Memory B cell (primary cell): ENCODE data around the gene LRRC25.

ENCODE experiments used
- ATAC-seq: fragments of 150-1000 bp; cut with Tn5 transposase; 2 replicates; pipeline ENCODE4 v1.10.0; 2021; ENCODE audit warnings: low read depth, mild to moderate bottlenecking, moderate library complexity
- DNase-seq, 2 donors: peaks; one replicate each; pipeline ENCODE4 v3.0.0; 2022; ENCODE audit warnings: low spot score in 2 of 2
- H3K27ac Mint-ChIP-seq: one replicate; pipeline ENCODE4 v1.8.0; 2022; ENCODE audit warnings: mild to moderate bottlenecking, moderate library complexity, mixed read lengths
- H3K27me3 Mint-ChIP-seq: one replicate; pipeline ENCODE4 v1.8.0; 2022; ENCODE audit warnings: mixed read lengths
- H3K36me3 Mint-ChIP-seq: one replicate; pipeline ENCODE4 v1.8.0; 2022; ENCODE audit warnings: mild to moderate bottlenecking, mixed read lengths
- H3K4me1 Mint-ChIP-seq: one replicate; pipeline ENCODE4 v1.8.0; 2022; ENCODE audit warnings: mixed read lengths
- H3K4me3 Mint-ChIP-seq: one replicate; pipeline ENCODE4 v1.8.0; 2022; ENCODE audit warnings: mild to moderate bottlenecking, moderate library complexity, mixed read lengths
- H3K9me3 Mint-ChIP-seq: one replicate; pipeline ENCODE4 v1.8.0; 2022; ENCODE audit warnings: mixed read lengths

The LRRC25 gene

GRCh38 chr19:18439025-18439909, 41.8 kb upstream of the LRRC25 start:
- H3K27ac Mint-ChIP-seq, result no peak overlapping the region
- H3K27me3 Mint-ChIP-seq, result no peaks in the 10 kb centered on the region
- H3K9me3 Mint-ChIP-seq, result peaks cover 4% of the 10 kb centered on the region
- peaks cover 30% of the 10 kb centered on the region for H3K4me1 Mint-ChIP-seq
- H3K36me3 Mint-ChIP-seq, result peaks cover 4% of the 10 kb centered on the region
- DNase-seq (no peak), ATAC-seq (peak; percentile 30)
- H3K4me3 Mint-ChIP-seq, result no peak overlapping the region

GRCh38 chr19:18438331-18439024, 41.1 kb upstream of the LRRC25 start:
- Mint-ChIP-seq H3K4me1 (peaks cover 33% of the 10 kb centered on the region), H3K27me3 (no peaks in the 10 kb centered on the region), H3K27ac (no peak overlapping the region), H3K36me3 (peaks cover 4% of the 10 kb centered on the region), H3K4me3 (peak overlapping the region; percentile 39), H3K9me3 (peaks cover 4% of the 10 kb centered on the region)
- ATAC-seq (no peak), DNase-seq (no peak)

GRCh38 chr19:18437491-18438330, 40.3 kb upstream of the LRRC25 start, which contains the start of gene ISYNA1:
ISYNA1 (minus strand) TSS chr19:18438133; CDS start chr19:18437979, 154 bp downstream.
- H3K36me3 Mint-ChIP-seq, result peaks cover 3% of the 10 kb centered on the region
- peaks cover 4% of the 10 kb centered on the region for H3K9me3 Mint-ChIP-seq
- no peaks in the 10 kb centered on the region for H3K27me3 Mint-ChIP-seq
- no peak for DNase-seq
- H3K4me3 Mint-ChIP-seq, result peak within 1 kb of the TSS; percentile 79
- ATAC-seq, result peak; percentile 9
- peaks cover 33% of the 10 kb centered on the region for H3K4me1 Mint-ChIP-seq
- H3K27ac Mint-ChIP-seq, result no peak within 1 kb of the TSS

GRCh38 chr19:18436671-18437490, 39.5 kb upstream of the LRRC25 start:
- peak; percentile 45 for ATAC-seq
- Mint-ChIP-seq H3K4me3 (peak overlapping the region; percentile 79), H3K9me3 (no peaks in the 10 kb centered on the region), H3K27ac (no peak overlapping the region), H3K4me1 (peaks cover 26% of the 10 kb centered on the region), H3K36me3 (no peaks in the 10 kb centered on the region), H3K27me3 (no peaks in the 10 kb centered on the region)
- peak in 1 of 2 donors; percentile 60 for DNase-seq

- H3K9me3 Mint-ChIP-seq, result no peaks in the 10 kb centered on the region
- peaks cover 23% of the 10 kb centered on the region for H3K4me1 Mint-ChIP-seq
- no peaks in the 10 kb centered on the region for H3K27me3 Mint-ChIP-seq
- no peaks in the 10 kb centered on the region for H3K36me3 Mint-ChIP-seq
- peak overlapping the region; percentile 78 for H3K4me3 Mint-ChIP-seq
- ATAC-seq (no peak), DNase-seq (no peak)
- H3K27ac Mint-ChIP-seq, result no peak overlapping the region
These were observed 38.6 kb upstream of the LRRC25 start for GRCh38 chr19:18435842-18436670.

GRCh38 chr19:18435178-18435841, 37.9 kb upstream of the LRRC25 start:
- H3K27ac Mint-ChIP-seq, result no peak overlapping the region
- no peaks in the 10 kb centered on the region for H3K27me3 Mint-ChIP-seq
- ATAC-seq, result no peak
- peaks cover 18% of the 10 kb centered on the region for H3K4me1 Mint-ChIP-seq
- H3K4me3 Mint-ChIP-seq, result peak overlapping the region; percentile 11
- no peaks in the 10 kb centered on the region for H3K36me3 Mint-ChIP-seq
- H3K9me3 Mint-ChIP-seq, result no peaks in the 10 kb centered on the region
- DNase-seq, result no peak

- Mint-ChIP-seq H3K4me3 (peak overlapping the region; percentile 89), H3K9me3 (no peaks in the 10 kb centered on the region)
- no peak for ATAC-seq
These were observed 37.2 kb upstream of the LRRC25 start for GRCh38 chr19:18434411-18435175.

GRCh38 chr19:18433735-18434398, 36.4 kb upstream of the LRRC25 start:
- ATAC-seq, result no peak
- Mint-ChIP-seq H3K27ac (peak overlapping the region; percentile 89), H3K4me1 (peaks cover 13% of the 10 kb centered on the region), H3K4me3 (peak overlapping the region; percentile 89), H3K27me3 (no peaks in the 10 kb centered on the region), H3K9me3 (no peaks in the 10 kb centered on the region), H3K36me3 (no peaks in the 10 kb centered on the region)
- no peak for DNase-seq

More at GRCh38 chr19:18434411-18435175, 37.2 kb upstream of the LRRC25 start:
- Mint-ChIP-seq H3K27me3 (no peaks in the 10 kb centered on the region), H3K4me1 (peaks cover 17% of the 10 kb centered on the region), H3K36me3 (no peaks in the 10 kb centered on the region), H3K27ac (peak overlapping the region; percentile 89)
- DNase-seq, result no peak

GRCh38 chr19:18433015-18433691, 35.7 kb upstream of the LRRC25 start:
- H3K27ac Mint-ChIP-seq, result peak overlapping the region; percentile 55

GRCh38 chr19:18432275-18433014, 35.0 kb upstream of the LRRC25 start:
- no peaks in the 10 kb centered on the region for H3K36me3 Mint-ChIP-seq
- no peaks in the 10 kb centered on the region for H3K9me3 Mint-ChIP-seq
- peak overlapping the region; percentile 76 for H3K4me3 Mint-ChIP-seq
- ATAC-seq, result no peak
- DNase-seq, result no peak
- peak overlapping the region; percentile 58 for H3K27ac Mint-ChIP-seq
- H3K4me1 Mint-ChIP-seq, result peaks cover 13% of the 10 kb centered on the region
- no peaks in the 10 kb centered on the region for H3K27me3 Mint-ChIP-seq

More at GRCh38 chr19:18433015-18433691, 35.7 kb upstream of the LRRC25 start:
- no peaks in the 10 kb centered on the region for H3K9me3 Mint-ChIP-seq
- ATAC-seq, result peak; percentile 34
- no peaks in the 10 kb centered on the region for H3K27me3 Mint-ChIP-seq
- DNase-seq, result peak; percentile 55 to 66
- H3K4me3 Mint-ChIP-seq, result peak overlapping the region; percentile 76
- peaks cover 13% of the 10 kb centered on the region for H3K4me1 Mint-ChIP-seq
- no peaks in the 10 kb centered on the region for H3K36me3 Mint-ChIP-seq
